GM10266 (cell line): ENCODE results near the gene GNG7.

Source experiments
- DNase-seq: peaks from one replicate; pipeline ENCODE4 v3.0.0; 2012; ENCODE audit errors: extremely low spot score
- CTCF ChIP-seq: IDR thresholded peaks from 2 replicates; pipeline ENCODE4 v1.5.1; 2012; ENCODE audit warnings: mild to moderate bottlenecking, low read depth; ENCODE audit not compliant: control insufficient read depth, insufficient read depth; ENCODE audit errors: missing control alignments

The GNG7 gene

GRCh38 chr19:2703077-2703437 lies 563 bp upstream of the GNG7 start:
- TF ChIP-seq CTCF, result no peak
- no peak for DNase-seq

GRCh38 chr19:2701361-2702169 lies 929 bp downstream of the GNG7 start:
- no peak for TF ChIP-seq CTCF
- no peak for DNase-seq

- no peak for TF ChIP-seq CTCF
These were observed 1.7 kb downstream of the GNG7 start for GRCh38 chr19:2700660-2701360.

DNA sequence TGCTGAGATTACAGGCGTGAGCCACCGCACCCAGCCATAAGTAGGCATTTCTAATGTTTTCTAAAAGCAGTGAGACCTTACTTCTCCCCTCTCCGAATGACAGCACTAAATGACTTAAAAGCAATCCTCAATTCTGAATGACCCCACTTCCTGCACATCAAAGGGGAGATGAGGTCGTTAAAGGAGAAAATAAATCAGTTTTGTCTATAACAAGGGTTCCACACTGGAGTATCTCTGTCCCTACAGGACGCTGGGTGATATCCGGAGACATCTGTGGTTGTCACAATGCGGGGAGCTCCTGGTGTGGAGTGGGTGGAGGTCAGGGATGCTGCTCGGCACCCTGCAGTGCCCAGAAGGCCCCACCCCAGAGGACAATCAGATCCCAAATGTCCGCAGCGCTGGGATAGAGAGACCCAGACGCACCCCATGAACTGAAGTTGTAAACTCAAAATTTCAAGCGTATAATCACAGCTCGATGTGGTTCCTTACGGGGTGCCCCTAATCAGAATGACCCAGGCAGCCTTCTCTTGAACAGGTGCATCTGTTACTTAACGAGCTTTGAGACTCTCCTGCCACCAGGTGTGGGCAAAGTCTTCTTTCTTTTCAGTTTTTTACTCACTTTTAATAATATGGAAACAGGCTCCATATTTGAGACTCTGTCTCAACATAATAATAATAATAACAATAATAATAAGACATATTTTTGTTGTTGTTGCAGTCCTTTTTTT lies 2.9 kb downstream of the GNG7 start:
- no peak for TF ChIP-seq CTCF
- no peak for DNase-seq

More at GRCh38 chr19:2700660-2701360, 1.7 kb downstream of the GNG7 start:
- no peak for DNase-seq

GRCh38 chr19:2694196-2694595 lies 8.3 kb downstream of the GNG7 start:
- TF ChIP-seq CTCF, result no peak

DNA sequence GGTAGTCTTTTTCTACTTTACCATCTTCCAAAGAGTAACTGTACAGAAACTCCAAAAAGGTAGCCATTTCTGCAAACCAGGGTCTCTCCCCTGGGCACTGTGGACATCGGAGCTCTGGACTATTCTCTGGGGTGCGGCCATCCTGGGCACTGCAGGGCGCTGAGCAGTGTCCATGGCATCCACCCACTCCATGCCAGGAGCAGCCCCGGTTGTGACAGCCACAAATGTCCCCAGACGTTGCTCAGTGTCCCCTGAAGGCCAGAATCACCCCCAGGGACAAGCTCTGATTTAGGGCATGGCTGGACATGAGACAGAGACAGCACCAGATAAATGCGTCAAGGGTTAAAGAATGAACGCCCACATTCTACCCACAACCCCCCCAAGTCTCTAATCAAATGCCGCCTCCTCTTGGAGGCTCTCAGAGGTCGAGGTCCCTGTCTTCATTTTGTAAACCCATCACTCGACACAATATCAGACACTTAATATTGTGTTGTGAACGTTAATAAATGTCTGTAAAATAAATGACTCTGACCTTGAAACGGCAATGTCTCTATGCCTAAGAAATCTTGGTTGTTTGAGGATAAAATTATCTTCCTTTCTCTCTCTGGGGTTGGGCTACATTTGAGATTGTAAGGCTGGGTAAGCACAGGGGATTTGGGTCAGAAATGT lies 8.9 kb downstream of the GNG7 start:
- no peak for TF ChIP-seq CTCF
- DNase-seq, result no peak

More at GRCh38 chr19:2694196-2694595, 8.3 kb downstream of the GNG7 start:
- no peak for DNase-seq
